Fibroblast of lung (primary cell): ENCODE data around the gene VPS25.

Experiments used
- EZH2 ChIP-seq: IDR thresholded peaks from 2 replicates; pipeline ENCODE4 v1.5.1; 2012; ENCODE audit warnings: low read length, control low read depth, mild to moderate bottlenecking; ENCODE audit errors: missing control alignments
- TF ChIP-seq, protein P1 (sequence below), 2 donors: IDR thresholded peaks in 1 of 2; conservative IDR thresholded peaks in 1 of 2; 1 replicate in 1 of 2; 2 replicates in 1 of 2; pipeline ENCODE4 v1.5.1; 2011 to 2012; ENCODE audit warnings: low read length in 2 of 2, control low read depth in 1 of 2, inconsistent platforms in 1 of 2, low read depth in 1 of 2, mild to moderate bottlenecking in 1 of 2

DNA sequence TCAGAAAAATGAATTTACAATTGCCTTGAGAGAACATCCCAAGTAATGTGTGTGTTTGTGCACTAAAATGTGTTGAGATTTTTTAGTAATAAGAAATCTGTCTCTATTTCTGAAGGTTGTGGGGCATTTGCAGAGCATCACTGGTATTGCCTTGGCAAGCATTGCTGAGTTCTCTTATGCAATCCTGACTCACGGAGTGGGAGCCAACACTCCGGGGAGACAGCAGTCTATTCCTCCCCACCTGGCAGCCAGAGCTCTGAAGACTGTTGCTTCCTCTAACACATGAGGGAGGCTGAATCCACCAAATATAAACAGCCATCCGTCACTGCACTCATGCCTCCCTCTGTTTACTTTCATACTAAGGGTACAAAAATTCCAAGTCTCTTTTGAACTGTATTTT is 36.0 kb downstream of the VPS25 start:
- TF ChIP-seq, protein P1, sequence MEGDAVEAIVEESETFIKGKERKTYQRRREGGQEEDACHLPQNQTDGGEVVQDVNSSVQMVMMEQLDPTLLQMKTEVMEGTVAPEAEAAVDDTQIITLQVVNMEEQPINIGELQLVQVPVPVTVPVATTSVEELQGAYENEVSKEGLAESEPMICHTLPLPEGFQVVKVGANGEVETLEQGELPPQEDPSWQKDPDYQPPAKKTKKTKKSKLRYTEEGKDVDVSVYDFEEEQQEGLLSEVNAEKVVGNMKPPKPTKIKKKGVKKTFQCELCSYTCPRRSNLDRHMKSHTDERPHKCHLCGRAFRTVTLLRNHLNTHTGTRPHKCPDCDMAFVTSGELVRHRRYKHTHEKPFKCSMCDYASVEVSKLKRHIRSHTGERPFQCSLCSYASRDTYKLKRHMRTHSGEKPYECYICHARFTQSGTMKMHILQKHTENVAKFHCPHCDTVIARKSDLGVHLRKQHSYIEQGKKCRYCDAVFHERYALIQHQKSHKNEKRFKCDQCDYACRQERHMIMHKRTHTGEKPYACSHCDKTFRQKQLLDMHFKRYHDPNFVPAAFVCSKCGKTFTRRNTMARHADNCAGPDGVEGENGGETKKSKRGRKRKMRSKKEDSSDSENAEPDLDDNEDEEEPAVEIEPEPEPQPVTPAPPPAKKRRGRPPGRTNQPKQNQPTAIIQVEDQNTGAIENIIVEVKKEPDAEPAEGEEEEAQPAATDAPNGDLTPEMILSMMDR (conservative IDR thresholded peaks at IDR 0.05 in 1 of 2, IDR thresholded peaks at IDR 0.05 in 1 of 2; ENCODE audit: low read depth in 1 of 2, low read length in 2 of 2), result no peak
- TF ChIP-seq EZH2, result no peak
